H9 (cell line): ENCODE measurements around the gene PLCXD1. TPM values are rescaled to one million over a fixed set of nuclear protein-coding genes. Genes with fewer than 3 reads are reported as not detected.
"Not testable (repeated sequence)": the region's sequence is repeated elsewhere in the genome, so short reads cannot be mapped to it uniquely, and the experiment has no call there.

Experiments
- DNase-seq: peaks from one replicate; pipeline ENCODE4 v3.0.0-alpha.2; 2017
- H2AFZ ChIP-seq: one replicate; pipeline ENCODE4 v1.6.1; 2013; ENCODE audit warnings: mild to moderate bottlenecking, low read length, control low read depth, moderate library complexity
- H2AK5ac ChIP-seq: 2 replicates; pipeline ENCODE4 v1.6.1; 2013; ENCODE audit warnings: low read length, control low read depth, mixed read lengths; ENCODE audit not compliant: insufficient read length
- H2BK120ac ChIP-seq: one replicate; pipeline ENCODE4 v1.6.1; 2013; ENCODE audit warnings: low read depth, mild to moderate bottlenecking, low read length, control low read depth, inconsistent platforms; ENCODE audit not compliant: poor library complexity, severe bottlenecking
- H2BK12ac ChIP-seq: 2 replicates; pipeline ENCODE4 v1.6.1; 2013; ENCODE audit warnings: low read length, control low read depth, mixed read lengths, low read depth; ENCODE audit not compliant: insufficient read length
- H2BK15ac ChIP-seq: 2 replicates; pipeline ENCODE4 v1.6.1; 2013; ENCODE audit warnings: low read depth, low read length, control low read depth
- H2BK20ac ChIP-seq: one replicate; pipeline ENCODE4 v1.6.1; 2013; ENCODE audit warnings: low read depth, mild to moderate bottlenecking, low read length, control low read depth, inconsistent platforms; ENCODE audit not compliant: poor library complexity, severe bottlenecking
- H2BK5ac ChIP-seq: 2 replicates; pipeline ENCODE4 v1.6.1; 2013; ENCODE audit warnings: low read length, control low read depth, mixed read lengths; ENCODE audit not compliant: insufficient read length
- H3K14ac ChIP-seq: 2 replicates; pipeline ENCODE4 v1.6.1; 2013; ENCODE audit warnings: low read length, control low read depth; ENCODE audit not compliant: insufficient read depth
- H3K18ac ChIP-seq: 2 replicates; pipeline ENCODE4 v1.6.1; 2013; ENCODE audit warnings: low read depth, mild to moderate bottlenecking, mixed read lengths, low read length, control low read depth; ENCODE audit not compliant: insufficient read length
- H3K23ac ChIP-seq: 2 replicates; pipeline ENCODE4 v1.6.1; 2013; ENCODE audit warnings: low read length, control low read depth, mixed read lengths, low read depth; ENCODE audit not compliant: insufficient read length
- H3K23me2 ChIP-seq: 2 replicates; pipeline ENCODE4 v1.6.1; 2013; ENCODE audit warnings: low read depth, mild to moderate bottlenecking, mixed read lengths, low read length, control low read depth; ENCODE audit not compliant: insufficient read length, poor library complexity, severe bottlenecking
- H3K27ac ChIP-seq: 2 replicates; pipeline ENCODE4 v1.5.1; 2013; ENCODE audit warnings: low read length, control low read depth, mixed read lengths, low read depth; ENCODE audit not compliant: insufficient read length
- H3K27me3 ChIP-seq: 2 replicates; pipeline ENCODE4 v1.6.1; 2013; ENCODE audit warnings: low read length, control low read depth, inconsistent platforms; ENCODE audit not compliant: insufficient read depth
- H3K4ac ChIP-seq: 2 replicates; pipeline ENCODE4 v1.6.1; 2013; ENCODE audit warnings: low read depth, mild to moderate bottlenecking, control low read depth, inconsistent platforms, low read length, moderate library complexity
- H3K4me1 ChIP-seq: 2 replicates; pipeline ENCODE4 v1.6.1; 2013; ENCODE audit warnings: low read length, control low read depth, inconsistent platforms; ENCODE audit not compliant: insufficient read depth
- H3K4me2 ChIP-seq: 2 replicates; pipeline ENCODE4 v1.6.1; 2013; ENCODE audit warnings: low read length, control low read depth, mixed read lengths; ENCODE audit not compliant: insufficient read length, insufficient read depth
- H3K56ac ChIP-seq: 2 replicates; pipeline ENCODE4 v1.6.1; 2013; ENCODE audit warnings: low read depth, mild to moderate bottlenecking, mixed read lengths, low read length, control low read depth; ENCODE audit not compliant: insufficient read length
- H3K79me1 ChIP-seq: 2 replicates; pipeline ENCODE4 v1.6.1; 2013; ENCODE audit warnings: low read depth, mild to moderate bottlenecking, moderate library complexity, low read length, control low read depth, inconsistent platforms; ENCODE audit not compliant: insufficient read depth, poor library complexity, severe bottlenecking
- H3K79me2 ChIP-seq: 2 replicates; pipeline ENCODE4 v1.6.1; 2013; ENCODE audit warnings: low read length, control low read depth, inconsistent platforms; ENCODE audit not compliant: insufficient read depth
- H3K9ac ChIP-seq: 2 replicates; pipeline ENCODE4 v1.6.1; 2013; ENCODE audit warnings: low read length, control low read depth, mixed read lengths; ENCODE audit not compliant: insufficient read length; ENCODE audit errors: extremely low read depth
- H3K9me3 ChIP-seq: one replicate; pipeline ENCODE4 v1.6.1; 2013; ENCODE audit warnings: low read depth, low read length, inconsistent platforms; ENCODE audit not compliant: control insufficient read depth
- H3T11ph ChIP-seq: one replicate; pipeline ENCODE4 v1.6.1; 2013; ENCODE audit warnings: mild to moderate bottlenecking, low read length, control low read depth, inconsistent platforms
- H4K20me1 ChIP-seq: one replicate; pipeline ENCODE4 v1.6.1; 2013; ENCODE audit not compliant: control insufficient read depth, insufficient read length, insufficient read depth
- H4K5ac ChIP-seq: 2 replicates; pipeline ENCODE4 v1.6.1; 2013; ENCODE audit warnings: low read depth, mild to moderate bottlenecking, mixed read lengths, low read length, control low read depth; ENCODE audit not compliant: insufficient read length
- H4K8ac ChIP-seq: replicated peaks from 2 replicates; pipeline ENCODE4 v1.6.1; 2013; ENCODE audit warnings: low read length, control low read depth, mixed read lengths, low read depth; ENCODE audit not compliant: insufficient read length
- H4K91ac ChIP-seq: 2 replicates; pipeline ENCODE4 v1.6.1; 2013; ENCODE audit warnings: low read depth, mild to moderate bottlenecking, moderate library complexity, mixed read lengths, low read length, control low read depth; ENCODE audit not compliant: insufficient read length
- H3K27ac Mint-ChIP-seq, 3 experiments: 2 replicates in 2 of 3; 3 replicates in 1 of 3; pipeline ENCODE4 v1.8.0; 2020 to 2021; ENCODE audit warnings: mixed read lengths in 3 of 3, mild to moderate bottlenecking in 1 of 3, moderate library complexity in 1 of 3
- H3K27me3 Mint-ChIP-seq: 2 replicates; pipeline ENCODE4 v1.8.0; 2021; ENCODE audit warnings: low read depth, mild to moderate bottlenecking, moderate library complexity, mixed read lengths
- H3K36me3 Mint-ChIP-seq, 3 experiments: 2 replicates in 2 of 3; 3 replicates in 1 of 3; pipeline ENCODE4 v1.8.0; 2020 to 2021; ENCODE audit warnings: low read depth in 3 of 3, mixed read lengths in 3 of 3; ENCODE audit not compliant: insufficient read depth in 1 of 3
- H3K4me1 Mint-ChIP-seq, 2 experiments: 2 replicates each; pipeline ENCODE4 v1.8.0; 2020; ENCODE audit warnings: mixed read lengths in 2 of 2
- H3K4me3 Mint-ChIP-seq, 2 experiments: 2 replicates in 1 of 2; 3 replicates in 1 of 2; pipeline ENCODE4 v1.8.0; 2020 to 2021; ENCODE audit warnings: mild to moderate bottlenecking in 2 of 2, mixed read lengths in 2 of 2, moderate library complexity in 1 of 2
- H3K9me3 Mint-ChIP-seq, 2 experiments: 2 replicates in 1 of 2; 3 replicates in 1 of 2; pipeline ENCODE4 v1.8.0; 2020; ENCODE audit warnings: mild to moderate bottlenecking in 2 of 2, mixed read lengths in 2 of 2, moderate library complexity in 1 of 2
- CTCF ChIP-seq: fragments of 200-600 bp; sonication (generic); conservative IDR thresholded peaks from 3 replicates; pipeline ENCODE4 v1.8.0; 2021; ENCODE audit warnings: antibody characterized with exemption, mild to moderate bottlenecking
- WGBS: extraction: QIAGEN DNeasy Blood & Tissue Kit; methylation state at CpG from one replicate; pipeline ENCODE4 v1.1.7; 2013; ENCODE audit warnings: missing lambda C conversion rate, low lambda C conversion rate, mixed read lengths; ENCODE audit not compliant: insufficient read length; ENCODE audit errors: extremely low coverage; 5-methylcytosine and 5-hydroxymethylcytosine counted together
- long read RNA-seq: library from polyadenylated mRNA; unstranded; transcript quantifications from one replicate; pipeline ENCODE4 v2.0.0, GENCODE V29; 2020
- total RNA-seq: library from RNA; stranded (reverse); gene quantifications from 2 replicates; pipeline ENCODE4 v1.2.1, GENCODE V29; 2021

PLCXD1 gene
- total RNA-seq, result 96.5 and 96.9 TPM in 2 replicates
- long read RNA-seq, full-length matches to known transcripts, result 40 of 135 reads
- long read RNA-seq, partial matches to known transcripts, result 43 of 135 reads
- long read RNA-seq, other reads (novel, unspliced or antisense), result 52 of 135 reads

GRCh38 chrX:281166-281999 is at the start of gene PLCXD1:
Gene PLCXD1, plus strand, starts transcription at chrX:281381. Its CDS starts 2,807 bp downstream, at chrX:284188.
- Mint-ChIP-seq H3K9me3 (no peaks in the 10 kb centered on the region; a peak in 1 of 5 replicates), H3K4me1 (peaks cover 16 to 32% of the 10 kb centered on the region in 2 experiments), H3K36me3 (peaks cover 38 to 45% (median 42%) of the 10 kb centered on the region in 3 experiments), H3K27ac (peak within 1 kb of the TSS; percentile 95 to 98 (median 97)), H3K27me3 (no peaks in the 10 kb centered on the region), H3K4me3 (peak within 1 kb of the TSS; percentile 84 to 95)
- H2AFZ ChIP-seq, result no peak within 1 kb of the TSS
- peaks cover 1% of the 10 kb centered on the region for H3K79me1 ChIP-seq
- peaks cover 5% of the 10 kb centered on the region for H3K9me3 ChIP-seq
- H4K8ac ChIP-seq, result no peak within 1 kb of the TSS
- peak within 1 kb of the TSS; percentile 72; the same call in 1 of the 2 replicates for H3K14ac ChIP-seq
- H3K18ac ChIP-seq, result peak within 1 kb of the TSS; percentile 46
- no peak within 1 kb of the TSS for H2AK5ac ChIP-seq
- H3K79me2 ChIP-seq, result peaks cover 12% of the 10 kb centered on the region
- H3K23me2 ChIP-seq, result peaks cover 6% of the 10 kb centered on the region
- H2BK5ac ChIP-seq, result no peak within 1 kb of the TSS
- H4K91ac ChIP-seq, result no peak within 1 kb of the TSS
- H2BK12ac ChIP-seq, result no peak within 1 kb of the TSS
- TF ChIP-seq CTCF, result no peak
- no peak within 1 kb of the TSS for H2BK20ac ChIP-seq
- no peak within 1 kb of the TSS for H2BK120ac ChIP-seq
- peak within 1 kb of the TSS; percentile 76 for H3K4me2 ChIP-seq
- no peak within 1 kb of the TSS for H4K5ac ChIP-seq
- no peak within 1 kb of the TSS for H2BK15ac ChIP-seq
- no CpG with 5 or more reads among the region's 25 CpGs for WGBS
- peaks cover 3% of the 10 kb centered on the region for H4K20me1 ChIP-seq
- H3K4me1 ChIP-seq, result peaks cover 7% of the 10 kb centered on the region; the same call in 1 of the 2 replicates
- H3K23ac ChIP-seq, result no peak within 1 kb of the TSS
- H3K56ac ChIP-seq, result no peak within 1 kb of the TSS
- H3K27me3 ChIP-seq, result no peaks in the 10 kb centered on the region
- H3T11ph ChIP-seq, result no peak within 1 kb of the TSS
- no peak within 1 kb of the TSS for H3K4ac ChIP-seq
- peak; percentile 97 for DNase-seq
- peak within 1 kb of the TSS; percentile 86 for H3K27ac ChIP-seq
- H3K9ac ChIP-seq, result peak within 1 kb of the TSS; percentile 82

DNA sequence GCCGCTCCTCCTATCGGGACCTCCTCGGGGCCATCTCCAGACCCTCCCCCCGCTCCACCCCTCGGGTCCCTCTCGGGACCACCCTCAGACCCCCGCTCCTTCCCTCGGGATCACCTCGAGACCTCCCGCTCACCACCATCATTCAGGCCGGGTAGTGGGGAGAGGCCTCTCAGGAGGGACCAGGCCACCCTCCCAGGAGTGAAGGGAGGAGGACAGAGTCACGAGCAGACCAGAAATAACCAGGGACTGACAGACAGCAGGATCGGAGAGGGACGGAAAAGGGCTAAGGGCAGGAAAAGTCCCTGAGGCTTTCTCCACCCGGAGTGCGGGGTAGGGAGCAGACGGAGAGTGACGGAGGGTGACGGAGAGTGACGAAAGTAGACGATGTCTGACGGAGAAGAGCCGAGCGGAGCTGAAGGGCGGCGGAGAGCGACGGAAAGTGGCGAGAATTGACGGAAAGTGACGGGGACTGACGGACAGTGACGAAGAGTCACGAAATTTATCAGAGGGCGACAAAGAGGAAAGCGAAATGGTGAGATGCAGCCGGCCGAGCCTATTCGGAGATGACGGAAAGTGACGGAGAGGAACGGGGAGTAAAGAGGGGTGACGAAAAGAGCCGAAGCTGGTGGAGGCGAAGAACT is 49.4 kb upstream of the PLCXD1 start:
- H3K27ac ChIP-seq, H3K4me1 ChIP-seq, H3K4me2 ChIP-seq, H3T11ph ChIP-seq, H4K5ac ChIP-seq, H4K20me1 ChIP-seq, H4K91ac ChIP-seq, H3K23me2 ChIP-seq, H2BK120ac ChIP-seq, H3K56ac ChIP-seq, H4K8ac ChIP-seq, H3K79me2 ChIP-seq, H3K9me3 Mint-ChIP-seq, DNase-seq, H3K9ac ChIP-seq, H3K18ac ChIP-seq, H2AFZ ChIP-seq, H3K79me1 ChIP-seq, H2BK15ac ChIP-seq, H2BK12ac ChIP-seq, H3K27ac Mint-ChIP-seq, H3K4me1 Mint-ChIP-seq, H3K27me3 Mint-ChIP-seq, H3K4me3 Mint-ChIP-seq, H2BK5ac ChIP-seq, H3K14ac ChIP-seq, H3K23ac ChIP-seq, H2AK5ac ChIP-seq, H3K9me3 ChIP-seq, H3K27me3 ChIP-seq, H2BK20ac ChIP-seq, H3K36me3 Mint-ChIP-seq, H3K4ac ChIP-seq: not testable (repeated sequence)
- no CpG with 5 or more reads among the region's 45 CpGs for WGBS
